Medulla oblongata (tissue), 1 donor: ENCODE results near the gene ENPP6.
"Not testable (repeated sequence)": the region's sequence is repeated elsewhere in the genome, so short reads cannot be mapped to it uniquely, and the experiment has no call there.

Source experiments
- DNase-seq: peaks from one replicate; pipeline ENCODE4 v3.0.0-alpha.2; 2015; ENCODE audit errors: extremely low spot score

ENPP6 gene

DNA sequence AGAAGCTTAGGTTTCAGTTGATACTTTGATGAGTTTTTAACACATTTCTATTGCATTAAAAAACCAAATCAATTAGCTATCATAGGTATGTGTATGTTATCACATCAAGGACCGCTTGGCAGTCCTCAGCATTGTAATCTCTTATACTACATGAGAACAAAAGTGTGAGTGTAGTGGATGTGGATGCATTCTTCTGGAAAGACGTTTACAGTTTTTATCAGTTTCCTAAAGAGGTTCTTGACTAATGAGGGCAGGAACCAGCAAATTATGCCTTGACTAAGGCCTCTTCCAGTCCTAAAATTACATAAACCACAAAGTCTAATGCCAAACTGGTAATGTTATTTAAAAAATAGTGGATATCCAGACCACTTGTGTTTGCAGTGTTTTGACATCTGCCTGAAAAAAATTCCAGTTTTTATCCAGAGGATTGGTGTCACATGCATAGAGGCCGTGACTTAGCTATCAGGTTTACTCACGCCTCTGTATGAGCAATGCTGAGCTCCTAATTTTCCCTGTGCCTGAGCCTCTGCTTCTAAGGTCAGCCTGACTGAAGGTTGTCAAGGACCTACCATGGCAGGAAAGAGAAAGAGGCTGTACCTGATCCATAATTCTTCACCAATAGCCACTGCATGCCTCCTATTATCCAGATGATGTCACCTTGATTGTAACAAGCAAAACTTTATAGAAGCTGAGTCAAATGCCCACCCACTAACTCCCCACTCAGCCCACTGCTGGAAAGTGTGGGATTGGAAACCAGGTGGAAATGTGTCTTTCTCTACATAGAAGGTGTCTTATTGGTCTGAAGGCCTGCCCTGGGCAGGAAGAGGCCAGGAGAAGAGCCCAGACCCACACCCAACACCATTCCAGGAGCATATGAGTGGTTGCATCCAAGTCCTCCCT is 68.7 kb downstream of the ENPP6 start:
- no peak for DNase-seq

DNA sequence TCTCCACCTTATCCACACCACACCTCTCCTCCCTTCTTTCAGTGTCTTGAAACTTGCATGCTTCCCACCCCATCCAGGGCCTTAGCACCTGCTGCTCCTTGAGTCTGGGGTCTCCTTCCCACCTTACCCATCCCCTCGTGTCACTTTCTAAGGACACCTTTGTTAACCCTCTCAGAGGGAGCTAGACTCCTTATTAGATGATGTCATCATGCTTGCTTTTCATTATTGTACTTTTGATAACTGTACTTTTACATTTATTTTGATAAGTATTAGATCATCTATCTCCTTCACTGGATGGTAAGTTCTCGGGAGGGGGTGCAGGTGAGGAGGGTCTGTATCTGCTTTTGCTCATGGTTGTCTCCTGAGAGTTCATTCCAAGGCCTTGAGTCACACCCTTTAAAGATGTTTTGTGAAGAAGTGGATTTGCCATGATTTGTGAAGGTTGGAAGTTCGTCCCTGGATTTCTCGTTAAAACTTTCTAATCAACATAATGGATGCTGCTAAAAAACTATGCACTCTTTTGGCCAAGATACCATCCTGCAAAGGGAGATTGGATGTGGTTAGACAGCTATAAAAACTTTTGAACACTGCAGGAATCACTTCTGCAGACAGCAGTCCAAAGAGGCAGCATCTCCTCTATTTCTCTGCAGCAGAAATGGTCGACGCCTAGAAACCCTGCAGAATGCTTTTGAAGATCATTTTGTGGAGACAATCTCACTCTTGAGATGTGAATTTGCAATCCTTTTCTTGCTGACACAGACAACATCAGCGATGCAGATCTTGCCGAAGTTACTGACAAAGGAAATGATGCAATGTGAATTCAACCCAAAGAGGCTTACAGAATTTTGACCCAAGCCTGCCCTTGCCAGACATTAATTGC is 69.6 kb downstream of the ENPP6 start:
- DNase-seq, result no peak

DNA sequence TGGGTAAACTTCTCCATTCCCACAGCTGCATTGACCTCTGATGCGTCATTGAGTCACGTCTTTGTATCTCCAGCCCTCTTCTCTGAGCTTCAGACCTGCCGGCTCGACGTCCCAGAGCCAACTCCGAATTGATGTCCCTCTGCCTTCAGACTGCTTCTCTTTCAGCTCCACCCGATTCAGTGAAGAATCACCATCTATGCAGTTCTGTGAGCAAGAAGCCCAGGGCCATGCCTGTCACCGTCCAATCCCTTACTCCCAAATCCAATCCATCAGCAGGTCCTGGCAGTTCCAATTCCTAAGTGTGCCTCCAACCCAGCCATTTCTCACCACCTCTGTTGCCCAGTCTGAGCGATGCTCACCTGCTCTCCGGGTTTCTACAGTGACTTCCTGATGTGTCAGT is 70.7 kb downstream of the ENPP6 start:
- DNase-seq, result no peak

DNA sequence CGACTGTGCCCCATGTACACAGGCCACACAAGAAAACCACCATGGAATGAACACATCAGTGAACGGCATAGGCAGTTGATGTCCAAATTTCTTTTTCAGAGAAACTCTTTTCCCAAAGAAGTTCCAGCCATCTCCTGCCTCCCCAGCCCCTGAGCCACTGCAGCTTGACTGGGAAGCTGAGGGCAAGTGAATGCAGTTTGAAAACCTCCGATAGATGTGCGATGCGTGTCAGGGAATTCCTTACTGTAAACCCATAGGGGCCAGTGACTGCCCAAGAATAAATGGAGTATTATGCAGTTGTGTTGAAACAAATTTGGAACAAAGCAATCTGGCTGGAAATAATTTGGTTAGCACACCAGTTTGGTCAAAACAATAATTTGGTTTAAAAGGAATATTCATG is 72.1 kb downstream of the ENPP6 start:
- DNase-seq, result no peak

DNA sequence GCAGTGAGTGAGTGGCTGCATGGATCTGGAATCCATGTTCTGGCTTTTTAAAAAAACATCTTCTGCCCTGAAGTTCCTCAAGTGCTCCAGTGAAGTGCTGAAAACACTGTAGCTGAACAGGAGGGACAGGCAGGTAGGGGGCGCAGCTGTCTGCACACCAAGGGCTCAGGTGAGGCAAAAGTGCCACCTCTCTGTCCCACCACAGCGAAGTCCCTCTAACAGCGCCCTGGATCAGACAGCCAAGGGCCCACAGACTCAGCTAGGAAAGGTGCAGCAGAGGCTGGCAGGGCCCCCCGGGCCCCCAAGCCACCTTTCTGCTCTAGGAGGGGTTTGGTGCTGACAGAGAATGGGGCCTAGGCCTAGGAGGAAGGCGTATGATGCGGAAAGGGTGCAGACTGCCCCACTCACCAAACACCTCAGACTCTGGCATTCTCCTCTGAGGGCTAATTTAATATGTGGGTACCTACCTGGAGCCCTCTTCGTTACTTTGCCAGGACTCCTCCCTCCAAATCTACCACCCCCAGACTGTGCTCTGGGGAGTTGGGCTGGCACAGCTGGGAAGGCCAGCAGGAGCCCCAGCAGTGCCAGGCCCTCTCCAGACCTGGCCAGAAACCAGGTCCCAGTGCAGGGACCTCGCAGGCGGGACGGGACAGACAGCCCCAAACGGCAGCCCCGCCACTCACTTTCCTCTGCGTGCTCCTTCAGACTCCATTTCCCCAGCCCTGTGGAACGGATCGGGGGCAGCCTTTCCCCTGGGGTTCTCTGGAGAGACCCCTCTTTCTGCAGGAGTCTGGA is 73.7 kb downstream of the ENPP6 start:
- no peak for DNase-seq

DNA sequence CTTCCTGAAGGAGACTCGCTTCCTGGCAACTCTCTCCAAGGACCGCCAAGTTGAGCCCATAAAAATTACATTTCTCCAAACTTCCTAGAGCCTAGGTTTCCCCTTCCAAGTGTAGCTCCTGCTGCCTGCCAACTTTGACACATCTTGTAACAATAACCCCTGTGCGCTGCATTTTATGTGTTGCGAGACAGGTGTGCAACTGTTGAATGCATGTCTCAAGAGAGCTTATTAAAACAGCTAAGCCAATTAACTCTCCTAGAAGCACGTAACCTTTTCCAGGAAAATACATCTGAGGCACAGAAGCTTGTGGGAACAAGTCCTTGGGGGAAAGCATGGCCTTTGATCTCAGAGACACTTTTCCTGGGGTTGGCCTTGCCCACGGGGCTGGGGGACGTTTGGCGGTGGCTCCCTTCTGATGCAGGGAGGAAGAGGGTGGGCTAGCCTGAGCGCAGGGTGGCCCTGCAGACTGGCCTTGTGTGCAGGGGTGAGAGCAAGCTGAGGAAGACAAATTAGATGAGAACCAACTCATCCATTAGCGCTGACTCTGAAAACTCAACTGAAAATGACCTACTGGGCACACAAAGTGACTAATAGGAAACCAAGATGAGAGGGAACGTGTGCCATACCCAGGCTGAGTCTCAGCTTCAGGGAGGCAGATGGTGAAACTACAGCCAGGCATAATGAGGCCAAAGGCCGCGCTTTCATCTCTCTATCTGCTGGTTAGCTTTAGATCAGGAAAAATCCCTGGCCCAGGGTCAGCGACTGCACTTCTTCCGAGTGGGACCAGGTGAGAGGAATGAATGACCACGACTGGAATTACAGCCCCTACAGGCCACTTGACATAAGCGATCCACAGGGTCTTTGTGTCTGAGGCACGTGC is 75.3 kb downstream of the ENPP6 start:
- no peak for DNase-seq

DNA sequence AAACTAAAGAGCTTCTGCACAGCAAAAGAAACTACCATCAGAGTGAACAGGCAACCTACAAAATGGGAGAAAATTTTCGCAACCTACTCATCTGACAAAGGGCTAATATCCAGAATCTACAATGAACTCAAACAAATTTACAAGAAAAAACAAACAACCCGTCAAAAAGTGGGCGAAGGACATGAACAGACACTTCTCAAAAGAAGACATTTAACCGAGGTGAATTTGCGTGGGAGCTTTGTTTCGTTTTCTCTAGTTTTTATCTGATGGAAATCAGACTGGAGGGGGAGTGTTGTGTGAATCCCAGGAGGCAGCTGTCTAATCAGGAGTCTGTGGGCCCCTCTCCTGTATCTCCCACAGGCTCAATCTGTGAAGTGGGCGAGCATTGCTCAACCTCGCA is 76.8 kb downstream of the ENPP6 start:
- not testable (repeated sequence) for DNase-seq

DNA sequence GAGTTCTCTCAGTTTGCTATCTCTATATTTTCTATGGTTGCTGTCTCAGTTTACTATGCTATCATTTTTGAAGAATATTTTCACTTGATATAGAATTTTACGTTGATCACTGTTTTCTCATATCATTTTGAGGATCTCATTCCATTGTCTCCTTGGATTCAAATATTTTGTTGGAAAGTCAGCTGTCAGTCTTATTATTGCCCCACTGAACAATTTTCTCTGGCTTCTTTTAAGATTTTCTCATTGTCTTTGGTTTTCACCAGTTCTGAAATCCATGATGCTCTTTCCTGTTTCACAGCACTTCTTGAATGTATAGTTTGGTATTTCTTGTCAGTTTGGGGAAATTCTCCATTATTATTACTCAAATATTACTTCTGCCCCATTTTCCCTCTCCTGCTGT is 81.1 kb downstream of the ENPP6 start:
- no peak for DNase-seq

DNA sequence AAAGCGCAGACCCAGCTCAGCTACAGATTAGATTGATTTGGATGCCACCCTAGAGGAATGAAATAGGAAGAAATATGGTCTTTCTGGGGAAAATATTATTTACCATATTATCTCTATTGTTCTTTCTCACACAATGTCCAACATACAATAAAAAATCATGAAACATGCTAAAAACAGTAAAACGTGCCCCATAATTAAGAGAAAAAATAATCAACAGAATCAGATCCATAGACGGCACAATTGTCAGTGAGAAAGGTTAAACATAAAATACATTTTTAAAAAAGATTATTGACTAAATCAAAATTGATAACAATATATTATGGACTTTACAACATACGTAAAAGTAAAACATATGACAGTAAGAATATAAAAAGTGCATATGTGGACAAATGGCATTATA is 90.9 kb downstream of the ENPP6 start:
- no peak for DNase-seq

DNA sequence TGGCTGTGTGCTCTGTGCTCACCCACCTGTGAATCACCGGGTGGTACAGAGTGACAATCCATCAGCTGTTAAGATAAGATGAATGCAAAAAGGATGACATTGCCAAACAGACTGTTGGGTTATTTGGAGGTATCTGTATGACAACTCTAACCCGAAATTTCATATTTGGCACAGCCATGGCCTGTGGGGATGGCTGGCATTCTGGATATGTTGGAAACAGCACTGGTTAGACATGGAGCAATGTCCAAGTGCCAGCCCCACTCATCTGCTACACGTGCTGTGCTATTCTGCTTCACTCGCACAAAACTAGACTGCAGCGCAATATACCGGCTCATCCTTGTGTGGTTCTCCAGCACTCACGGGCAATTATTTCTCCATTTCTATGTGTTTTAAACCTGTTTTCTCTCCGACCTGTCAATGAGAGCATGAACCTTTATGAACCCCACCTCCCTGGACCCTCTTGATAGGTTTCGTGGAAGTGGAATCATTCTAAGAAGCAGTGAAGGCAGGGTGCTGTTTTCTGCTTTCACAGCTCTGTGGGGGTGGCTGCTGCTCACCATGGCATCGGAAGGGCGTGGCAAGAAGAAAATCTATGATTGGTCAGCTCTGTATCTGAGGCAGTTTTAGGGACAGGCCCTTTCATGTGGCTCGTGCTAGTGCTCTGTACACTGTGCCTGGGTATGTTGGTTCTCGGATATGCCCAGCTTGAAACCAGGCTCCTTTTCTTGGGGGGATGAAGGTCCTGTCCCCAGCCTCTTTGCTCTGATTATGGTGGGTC is 94.9 kb downstream of the ENPP6 start:
- no peak for DNase-seq

DNA sequence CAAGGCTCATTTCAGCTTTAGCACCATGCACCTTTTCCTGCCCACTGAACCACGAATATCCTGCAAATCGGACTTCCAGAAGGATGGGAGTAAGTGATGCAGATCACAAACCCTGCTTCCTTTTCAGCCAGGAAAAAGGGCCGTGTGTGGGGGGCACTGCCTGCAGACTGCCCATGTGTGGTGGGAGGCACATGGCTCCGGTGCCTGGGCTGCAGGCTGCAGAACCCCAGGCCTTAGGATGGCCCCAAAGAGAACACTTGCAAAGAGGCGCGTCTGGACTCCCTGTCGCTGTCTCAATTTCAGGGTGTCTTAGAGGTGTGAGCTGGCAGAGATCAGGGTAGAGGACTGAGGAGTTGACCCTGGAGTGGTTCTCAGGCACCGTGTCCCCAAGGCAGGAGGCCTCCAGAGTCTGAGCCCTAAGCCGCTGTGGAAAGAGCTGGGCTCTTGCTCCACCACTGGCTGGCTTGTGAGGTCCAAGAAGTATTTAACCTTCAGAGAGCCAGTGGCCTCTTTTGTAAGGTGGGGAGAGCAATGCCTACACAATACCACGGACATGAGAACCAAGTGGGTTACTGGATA is 97.0 kb downstream of the ENPP6 start:
- no peak for DNase-seq

DNA sequence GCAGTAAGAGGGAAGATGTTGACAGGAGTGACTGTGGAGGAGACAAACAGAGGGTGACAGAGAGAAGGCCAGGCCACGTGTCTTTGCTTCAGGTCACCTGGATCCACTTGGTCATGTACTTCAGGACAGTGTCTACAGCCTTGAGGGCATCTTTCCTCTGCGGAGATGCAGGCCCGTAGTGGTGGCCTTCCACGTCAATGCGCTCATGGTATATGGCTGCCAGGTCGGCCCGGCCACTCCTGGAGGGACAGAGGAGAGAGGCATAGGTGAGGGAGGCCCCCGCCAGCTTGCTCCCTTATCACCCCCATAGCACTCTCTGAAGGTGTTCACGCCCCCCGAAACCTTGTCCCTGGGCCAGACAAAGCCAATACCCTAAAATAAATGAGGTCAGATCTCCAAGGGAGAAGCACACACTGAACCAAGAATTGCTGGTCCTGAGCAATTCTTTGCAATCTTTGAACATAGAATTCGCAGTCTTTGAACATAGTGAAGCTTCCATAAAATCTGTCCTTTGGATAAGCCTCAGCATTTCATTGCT is 99.9 kb downstream of the ENPP6 start:
- DNase-seq, result no peak

DNA sequence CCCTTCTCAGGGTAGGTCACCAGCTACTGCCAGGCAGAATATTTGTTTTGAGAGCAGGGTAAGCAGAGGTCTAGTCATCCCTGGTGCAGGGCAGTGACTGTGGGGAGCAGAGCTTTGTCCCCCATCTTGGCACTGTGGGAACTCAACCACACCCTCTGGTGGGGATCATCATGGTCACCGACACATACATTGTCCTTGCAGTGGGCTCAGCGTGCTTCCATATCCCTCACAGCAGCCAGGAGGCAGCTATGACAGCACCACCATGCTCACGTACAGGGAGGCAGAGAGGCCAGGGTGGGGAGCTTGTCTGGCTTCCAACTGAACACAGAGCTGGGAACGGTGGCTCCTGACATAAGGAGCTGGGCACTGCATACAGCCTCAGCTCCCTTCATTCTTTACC is 102.3 kb downstream of the ENPP6 start:
- no peak for DNase-seq

DNA sequence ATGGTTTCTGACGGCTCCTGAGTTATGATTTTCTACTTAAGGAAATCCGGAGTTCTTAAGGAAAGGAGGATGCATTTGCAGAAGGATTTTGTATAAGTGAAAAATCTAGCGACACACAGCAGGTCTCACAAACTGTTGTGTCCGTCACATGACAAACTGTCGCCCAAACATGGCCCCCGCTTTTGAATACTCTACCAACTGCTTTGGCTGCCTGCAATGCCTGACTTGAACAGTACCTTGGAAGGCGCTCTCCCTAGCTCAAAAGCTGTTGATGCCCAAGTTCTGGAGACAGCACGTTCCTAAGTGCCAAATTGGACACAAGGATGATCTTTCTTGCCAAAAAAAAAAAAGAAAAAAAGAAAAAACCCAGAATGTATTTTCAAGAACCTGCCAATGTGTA is 103.2 kb downstream of the ENPP6 start:
- DNase-seq, result no peak

DNA sequence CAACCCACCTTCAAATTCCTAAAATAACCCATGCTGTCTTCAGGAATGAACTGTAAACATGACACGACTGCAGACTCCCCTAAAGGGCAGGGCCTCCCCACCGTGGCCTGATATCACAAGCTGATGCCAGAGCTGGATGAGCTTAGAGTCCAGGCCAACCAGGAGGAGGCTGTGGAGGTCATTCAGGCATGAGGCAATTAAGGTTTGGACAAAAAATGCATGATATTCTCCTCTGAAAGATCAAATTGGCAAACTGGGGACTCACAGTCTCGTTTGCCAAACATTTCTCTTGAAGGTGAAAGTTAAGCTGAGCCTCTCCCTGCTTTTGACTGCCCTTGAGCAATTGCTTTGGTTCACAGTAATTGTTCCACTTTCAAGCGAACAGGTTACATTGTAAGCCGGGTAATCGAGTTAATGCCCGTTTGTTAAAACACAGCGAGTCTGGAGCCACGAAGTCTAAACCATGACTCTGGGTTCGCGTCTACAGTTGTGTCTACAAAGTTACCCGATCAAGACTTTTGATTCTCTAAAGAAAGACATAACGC is 105.6 kb downstream of the ENPP6 start:
- DNase-seq, result no peak

DNA sequence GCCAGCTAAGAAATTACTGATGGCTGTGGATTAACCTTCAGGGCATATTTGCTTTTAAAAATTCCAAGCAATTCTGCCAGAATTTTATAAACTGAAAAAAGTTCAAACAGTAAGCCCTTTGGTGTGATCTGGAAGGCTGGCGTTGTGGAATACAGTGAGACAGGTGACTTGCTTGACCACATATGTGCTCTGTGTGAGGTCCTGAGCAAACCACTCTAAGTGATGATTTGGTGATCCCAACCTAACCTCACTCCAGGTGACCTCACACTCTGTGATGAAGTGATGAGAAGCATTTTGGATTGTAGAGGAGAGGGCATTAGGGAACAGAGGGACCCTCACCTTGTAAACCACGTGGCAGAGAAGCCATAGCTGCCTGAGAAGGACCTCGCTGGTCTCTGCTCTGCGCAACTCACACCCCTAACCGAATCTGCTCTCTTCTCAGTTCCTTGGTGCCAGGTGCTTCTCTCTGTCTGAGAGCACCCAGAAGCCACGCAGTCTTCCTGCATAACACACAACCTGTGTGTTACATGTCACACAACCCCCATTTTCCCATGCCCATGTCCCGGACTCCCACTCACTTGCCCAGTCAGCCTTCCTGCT is 106.3 kb downstream of the ENPP6 start:
- DNase-seq, result no peak

DNA sequence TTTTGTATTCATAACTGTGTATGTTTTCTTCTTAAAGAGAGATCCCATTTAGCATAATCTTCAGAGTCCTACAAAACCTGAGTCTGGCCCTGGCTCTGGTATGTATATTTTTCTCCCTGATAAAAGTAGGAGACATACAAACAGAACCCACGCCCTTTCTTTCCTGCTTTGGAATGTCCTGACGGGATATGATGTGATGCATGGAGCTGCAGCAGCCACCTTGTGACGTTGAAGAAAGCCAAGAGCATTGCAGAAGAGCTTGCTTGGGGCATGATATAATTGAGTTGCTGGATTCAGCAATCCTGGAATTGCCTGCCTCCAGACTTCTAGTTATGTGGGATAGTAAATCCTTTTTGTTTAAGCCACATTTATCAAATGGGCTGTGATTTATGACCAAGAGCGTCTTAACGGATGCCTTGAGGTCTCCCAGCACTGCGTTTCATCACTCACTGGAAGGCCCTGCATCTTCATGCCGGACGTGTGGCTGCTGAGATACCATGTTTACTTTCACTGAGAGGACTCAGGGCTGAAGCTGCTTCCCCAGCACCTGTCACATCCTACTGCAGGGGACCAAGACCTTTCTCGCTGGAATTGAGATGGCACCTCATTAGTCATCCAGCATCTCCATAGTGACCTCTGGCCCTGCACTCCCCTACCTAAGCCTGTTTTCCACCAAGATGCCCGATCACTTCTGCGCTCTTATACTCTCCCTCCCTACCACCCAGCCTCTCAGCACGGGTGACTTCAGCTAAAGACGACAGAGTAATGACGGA is 107.0 kb downstream of the ENPP6 start:
- DNase-seq, result no peak

DNA sequence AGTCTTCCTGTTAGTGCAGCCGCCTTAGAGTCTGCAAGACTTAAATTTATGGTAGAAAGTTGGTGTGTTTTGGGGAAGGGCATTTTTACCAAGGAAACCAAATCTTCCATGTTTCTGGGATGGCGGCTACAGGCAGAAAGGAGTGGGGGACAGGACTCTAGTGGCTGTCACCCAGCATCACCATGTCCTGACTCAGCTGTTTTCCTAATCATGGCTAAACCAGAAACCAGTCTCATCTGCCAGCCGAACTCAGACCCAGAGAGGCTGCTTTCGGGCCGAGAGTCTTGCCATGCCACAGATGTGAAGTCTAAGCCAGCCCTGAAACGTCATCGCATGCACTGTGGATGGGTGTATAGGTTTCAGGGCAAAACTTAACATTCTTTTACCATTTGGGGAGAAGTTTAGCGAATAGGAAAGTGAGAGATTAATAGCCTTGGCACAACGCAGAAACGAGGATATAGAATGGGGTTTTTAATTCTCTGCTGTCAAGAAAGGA is 109.6 kb downstream of the ENPP6 start:
- no peak for DNase-seq
